IPS-11a (cell line): ENCODE results near the gene MTTP.

ENCODE experiments used
- H3K4me3 ChIP-seq: one replicate; pipeline ENCODE4 v1.5.1; 2013; ENCODE audit warnings: low read depth, low read length, control low read depth

MTTP gene

DNA sequence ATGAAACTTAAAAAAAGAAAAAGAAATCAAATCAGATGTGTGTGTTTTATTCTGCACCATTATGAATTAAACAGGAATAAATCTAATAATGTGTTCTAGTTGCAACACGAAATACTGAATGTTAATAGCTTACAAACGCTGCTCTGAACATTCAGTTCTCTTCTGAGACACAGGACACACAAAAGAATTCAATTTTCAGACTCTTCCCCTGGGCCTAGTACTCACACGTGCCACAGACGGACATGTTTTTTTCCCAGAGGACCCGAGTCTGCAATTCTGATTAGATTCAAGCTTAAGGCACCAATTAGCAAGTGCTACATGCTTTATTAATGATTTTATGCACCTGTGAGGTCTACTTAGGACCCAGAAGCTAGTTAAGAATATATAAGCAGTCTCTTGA, 62.5 kb downstream of the MTTP start:
- H3K4me3 ChIP-seq: no peak overlapping the region

GRCh38 chr4:99640676-99641075, 66.1 kb downstream of the MTTP start:
- no peak overlapping the region for H3K4me3 ChIP-seq

- H3K4me3 ChIP-seq: no peak overlapping the region
Measured at GRCh38 chr4:99642725-99643489, 68.3 kb downstream of the MTTP start.

GRCh38 chr4:99644453-99644852, 69.8 kb downstream of the MTTP start:
- no peak overlapping the region for H3K4me3 ChIP-seq

- H3K4me3 ChIP-seq: no peak overlapping the region
Measured at GRCh38 chr4:99645036-99645435, 70.4 kb downstream of the MTTP start.

DNA sequence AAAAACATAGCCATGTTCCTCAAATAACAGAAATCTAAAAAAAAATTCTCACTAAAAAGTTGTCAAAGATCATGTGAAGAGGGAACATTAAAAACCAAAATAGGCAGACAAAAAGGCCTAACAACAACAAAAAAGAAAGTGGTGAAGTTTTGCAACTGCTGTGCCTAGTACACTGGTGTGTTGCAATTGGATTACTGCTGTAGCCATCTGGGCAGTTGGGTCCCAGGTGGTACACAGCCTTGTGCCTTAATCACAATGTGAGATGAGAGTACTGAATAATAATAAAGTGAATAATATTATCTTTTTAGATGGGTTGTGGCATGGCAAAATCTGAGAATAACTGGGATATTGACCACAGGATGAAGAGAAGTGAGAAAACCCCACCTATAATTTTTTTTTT, 71.0 kb downstream of the MTTP start:
- no peak overlapping the region for H3K4me3 ChIP-seq

GRCh38 chr4:99647071-99647470, 72.4 kb downstream of the MTTP start:
- H3K4me3 ChIP-seq: no peak overlapping the region

DNA sequence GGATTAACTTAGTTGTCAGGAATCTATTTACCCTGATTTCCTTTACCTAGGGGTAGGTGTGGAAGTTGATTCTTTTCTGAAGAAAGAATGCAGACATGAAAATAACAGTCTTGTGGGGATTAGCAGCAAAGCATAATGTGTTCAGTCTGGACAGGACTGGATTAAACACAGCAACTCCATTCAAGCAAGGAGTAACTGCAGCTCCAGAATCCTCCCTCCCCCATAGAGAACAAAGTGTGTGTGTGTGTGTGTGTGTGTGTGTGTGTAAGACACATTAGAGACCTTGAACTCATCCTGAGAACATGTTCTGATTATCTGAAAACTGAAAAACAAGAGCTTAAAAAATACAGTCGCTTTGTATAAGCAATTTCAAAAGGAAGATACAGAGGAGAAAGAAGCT, 73.7 kb downstream of the MTTP start:
- no peak overlapping the region for H3K4me3 ChIP-seq

DNA sequence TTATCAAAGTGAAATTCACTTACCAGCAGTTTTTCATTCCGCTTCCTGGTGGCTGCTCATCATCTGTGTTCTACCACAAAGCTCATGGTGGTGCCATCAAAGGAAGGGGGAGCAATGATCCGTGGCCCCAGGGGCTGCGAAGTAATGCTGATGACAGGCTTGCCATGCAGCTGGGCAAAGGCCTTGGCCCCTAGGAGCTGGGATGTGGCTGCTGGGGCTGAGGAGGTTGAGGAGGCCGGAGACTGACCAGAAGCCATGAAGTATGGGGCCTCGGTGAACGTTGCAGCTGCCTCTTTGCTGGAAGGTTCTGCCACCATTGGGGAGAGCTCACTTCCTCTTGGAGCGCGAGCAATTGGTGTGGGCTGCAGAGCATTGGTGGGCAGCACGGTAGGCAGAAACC, 74.6 kb downstream of the MTTP start:
- no peak overlapping the region for H3K4me3 ChIP-seq

DNA sequence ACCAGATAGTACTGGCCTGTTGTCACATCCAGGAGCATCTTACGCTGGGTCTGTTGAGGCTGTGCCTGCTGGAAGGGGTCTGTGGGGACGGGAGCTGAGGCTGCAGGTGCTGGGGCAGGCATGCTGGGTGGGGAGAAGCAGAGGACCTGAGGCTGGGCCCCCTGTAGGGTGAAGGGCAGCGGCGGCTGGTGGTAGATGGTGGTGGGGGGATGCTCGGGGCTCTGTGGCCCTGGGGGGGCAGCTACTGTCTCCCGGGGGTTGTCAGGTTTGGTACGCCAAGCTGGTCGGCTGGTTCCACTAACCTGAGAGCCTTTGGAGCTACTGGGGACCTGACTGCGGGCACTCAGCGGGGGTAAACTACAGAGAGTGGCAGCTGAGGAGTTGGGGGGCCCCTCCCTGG, 75.2 kb downstream of the MTTP start:
- H3K4me3 ChIP-seq: no peak overlapping the region

- H3K4me3 ChIP-seq: no peak overlapping the region
Measured at GRCh38 chr4:99651016-99651769, 76.6 kb downstream of the MTTP start.

DNA sequence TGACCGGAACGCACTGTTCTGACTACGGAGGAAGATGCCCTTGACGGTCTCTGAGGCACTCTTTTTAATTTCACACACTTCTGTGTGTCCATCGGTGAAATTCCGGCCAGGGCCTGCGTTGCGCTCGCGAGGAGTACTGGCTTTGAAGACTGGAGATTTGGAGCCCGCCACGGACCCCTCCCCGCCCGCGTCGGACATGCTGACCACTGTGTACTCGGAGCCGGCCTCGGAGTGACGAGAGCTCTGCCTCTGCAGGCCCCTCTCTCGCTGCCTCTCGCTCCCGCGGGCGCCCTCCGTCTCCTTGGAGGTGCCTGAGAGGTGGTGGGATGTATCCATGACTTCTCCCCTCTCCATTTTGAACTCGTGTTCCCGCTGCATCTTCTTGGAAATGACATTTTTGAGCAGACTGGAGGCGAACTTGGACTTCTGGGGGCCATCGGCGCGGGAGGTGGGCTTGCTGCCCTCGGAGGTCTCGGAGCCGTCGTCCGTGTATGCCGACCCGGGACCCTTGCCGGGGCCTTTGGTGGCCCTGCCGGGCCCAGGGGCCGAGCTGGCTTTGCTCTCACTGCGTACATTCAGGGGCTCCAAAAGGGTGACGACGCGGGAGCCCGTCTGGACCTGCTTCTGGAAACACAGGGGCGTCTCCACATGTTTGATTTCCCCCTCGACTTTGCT, 77.3 kb downstream of the MTTP start:
- H3K4me3 ChIP-seq: no peak overlapping the region

GRCh38 chr4:99652596-99653436, 78.2 kb downstream of the MTTP start:
- H3K4me3 ChIP-seq: no peak overlapping the region

DNA sequence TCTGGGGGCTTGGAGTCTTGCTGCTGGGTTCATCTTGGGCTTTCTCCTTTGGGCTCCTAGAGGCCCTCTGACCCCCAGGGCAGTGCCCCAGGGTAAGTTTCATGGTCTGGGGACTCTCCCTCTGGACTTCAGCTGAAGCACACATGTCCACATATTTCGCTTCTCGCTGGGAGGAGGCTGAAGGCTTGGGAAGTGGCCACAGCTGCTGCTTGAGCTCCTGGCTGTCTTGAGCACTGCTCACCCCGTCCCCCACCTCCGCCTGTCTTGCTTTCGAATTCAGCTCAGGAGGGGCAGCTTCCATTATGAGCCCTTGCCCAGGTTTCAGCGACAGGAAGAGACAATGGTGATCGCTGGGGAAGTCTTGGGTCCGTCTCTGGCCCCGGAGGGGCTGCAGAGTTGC, 79.3 kb downstream of the MTTP start:
- no peak overlapping the region for H3K4me3 ChIP-seq

DNA sequence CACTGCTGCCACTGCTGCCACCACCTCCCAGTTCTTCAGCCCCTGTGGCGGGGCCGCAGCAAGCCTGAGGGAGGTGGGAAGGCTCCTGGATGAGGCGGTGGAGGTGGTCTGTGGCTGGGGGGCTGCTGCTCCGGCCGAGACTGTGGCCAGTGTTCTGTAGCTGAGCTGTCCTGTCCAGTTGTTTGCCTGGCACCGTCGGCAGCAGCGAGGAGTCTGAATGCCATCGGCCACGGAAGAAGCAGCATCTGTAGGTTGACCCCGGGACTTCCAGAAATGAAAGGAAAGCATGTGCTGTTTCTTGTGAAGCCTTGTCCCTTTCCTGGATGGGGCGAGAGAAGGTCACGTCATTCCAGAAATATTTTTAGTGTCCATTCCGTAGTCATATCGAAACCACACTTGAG, 79.7 kb downstream of the MTTP start:
- H3K4me3 ChIP-seq: no peak overlapping the region

DNA sequence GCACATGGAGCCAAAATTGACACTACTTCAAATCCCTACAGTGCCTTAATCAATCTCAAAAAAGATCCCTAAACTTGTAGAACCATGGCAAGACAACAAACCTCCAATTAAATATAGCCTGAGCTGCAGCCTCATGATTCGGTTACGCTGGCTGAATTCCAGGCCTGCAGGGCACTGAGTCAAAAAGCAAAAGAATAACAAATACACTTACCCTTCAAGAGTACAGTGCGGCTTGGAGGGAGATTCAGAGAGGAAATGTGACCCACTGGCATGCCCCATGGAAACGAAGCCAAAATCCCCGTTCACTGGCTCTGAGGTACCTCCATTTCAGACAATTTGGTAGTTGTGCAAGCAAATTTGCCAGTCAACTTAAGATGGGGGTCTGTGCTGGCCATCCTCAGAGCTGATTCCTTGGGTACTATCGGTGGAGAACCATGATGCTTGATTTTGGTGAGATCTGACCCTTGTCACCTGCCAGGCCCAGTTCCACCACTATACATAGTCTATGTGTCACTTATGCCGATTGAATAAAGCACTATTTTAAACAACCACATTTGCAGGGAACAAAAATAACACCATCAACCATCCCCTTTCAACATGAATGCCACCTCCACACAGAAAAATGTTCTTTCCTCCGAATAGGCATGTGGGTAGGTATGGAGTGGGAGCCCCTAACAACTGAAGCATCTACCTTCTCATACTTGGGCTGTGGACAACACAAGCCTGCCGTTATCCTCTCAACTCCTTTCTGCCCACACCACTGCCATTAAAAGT, 80.9 kb downstream of the MTTP start:
- H3K4me3 ChIP-seq: no peak overlapping the region

DNA sequence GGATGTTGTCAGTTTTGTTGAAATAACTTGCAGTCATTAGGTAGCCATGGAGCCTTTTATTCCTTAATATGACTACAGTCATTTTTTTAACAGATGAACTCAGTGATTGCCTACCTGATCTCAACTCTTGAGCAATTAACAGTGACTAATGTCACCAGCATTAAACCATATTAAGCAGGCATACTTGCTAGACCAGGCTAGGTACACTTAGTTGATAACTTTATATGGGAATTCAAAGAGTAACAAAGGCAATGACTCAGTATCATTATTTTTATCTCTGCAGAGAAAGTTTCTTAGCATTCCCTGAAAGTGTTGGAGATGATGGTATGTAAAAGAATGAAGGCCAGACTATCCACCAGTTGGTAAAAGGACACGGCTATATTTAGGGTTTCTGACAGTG, 83.2 kb downstream of the MTTP start, which contains the start of gene C4orf54:
TSS of gene C4orf54 (minus strand) at position 31 of the 400 bp plus-strand sequence. CDS start 3,180 bp downstream, outside the sequence.
- no peak within 1 kb of the TSS for H3K4me3 ChIP-seq

DNA sequence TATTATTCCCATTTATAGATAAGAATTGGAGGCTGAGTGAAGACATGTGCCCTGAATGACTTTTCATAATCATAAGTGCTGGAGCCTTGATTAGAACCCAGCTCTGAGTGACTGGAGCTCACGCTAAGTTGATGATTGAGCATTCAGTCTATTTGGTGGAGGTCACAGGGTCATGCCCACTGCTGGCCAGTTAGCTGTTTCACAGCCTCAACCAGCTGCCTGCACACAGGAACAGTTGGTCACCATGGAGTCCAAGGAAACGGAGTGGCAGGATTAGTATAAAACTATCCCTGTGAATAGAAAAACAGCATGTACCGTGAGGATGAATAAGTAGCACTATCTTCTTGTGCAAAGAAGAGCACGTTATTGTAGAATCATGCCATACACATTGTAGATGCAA, 84.0 kb downstream of the MTTP start:
- H3K4me3 ChIP-seq: no peak overlapping the region

DNA sequence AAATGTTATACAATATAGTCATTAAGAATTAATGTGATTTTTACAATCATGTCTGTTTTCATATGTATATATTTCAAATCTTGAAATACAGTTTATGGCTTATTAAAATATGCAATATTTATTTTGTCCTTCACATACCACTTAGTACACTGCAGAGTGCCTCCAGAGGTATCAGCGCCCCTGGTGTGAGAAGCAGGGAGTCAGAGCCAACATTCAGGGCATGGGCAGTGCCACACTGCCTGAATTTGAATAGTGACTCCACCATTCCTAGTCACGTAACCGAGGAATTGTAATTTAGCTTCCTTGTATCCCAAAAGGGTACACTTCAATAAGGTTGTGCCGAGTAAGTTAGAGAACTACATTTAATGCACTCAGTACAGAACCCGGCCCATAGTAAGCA, 87.3 kb downstream of the MTTP start:
- H3K4me3 ChIP-seq: no peak overlapping the region

GRCh38 chr4:99664716-99665115, 90.1 kb downstream of the MTTP start:
- no peak overlapping the region for H3K4me3 ChIP-seq
